ENCODE data around the gene CCNI.

The CCNI gene

DNA sequence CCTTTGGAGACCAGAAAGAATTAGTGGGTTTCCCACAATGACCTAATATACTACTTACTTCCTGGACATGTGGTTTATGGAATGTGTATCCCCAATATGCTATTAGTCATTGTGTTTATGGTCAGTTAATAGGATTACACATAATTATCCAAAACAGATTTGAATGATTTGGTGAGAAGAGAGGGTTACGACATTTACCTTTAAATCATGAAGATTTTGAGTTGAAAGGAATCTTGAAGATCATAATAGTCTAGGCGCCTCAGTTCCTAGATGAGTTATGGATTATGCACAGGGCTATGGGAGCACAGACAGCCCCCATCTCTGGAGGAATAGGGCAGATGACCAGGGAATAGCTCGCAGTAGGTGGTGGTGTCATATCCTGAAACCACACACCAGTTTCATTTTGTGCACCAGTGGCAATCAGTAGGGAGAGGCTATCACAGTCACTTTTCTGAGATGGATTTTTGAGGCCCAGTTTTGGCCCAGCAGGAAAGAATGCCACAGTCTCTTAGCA, 64.9 kb downstream of the CCNI start:
- H3K27ac ChIP-seq = no peak overlapping the region
- TF ChIP-seq, protein P1, sequence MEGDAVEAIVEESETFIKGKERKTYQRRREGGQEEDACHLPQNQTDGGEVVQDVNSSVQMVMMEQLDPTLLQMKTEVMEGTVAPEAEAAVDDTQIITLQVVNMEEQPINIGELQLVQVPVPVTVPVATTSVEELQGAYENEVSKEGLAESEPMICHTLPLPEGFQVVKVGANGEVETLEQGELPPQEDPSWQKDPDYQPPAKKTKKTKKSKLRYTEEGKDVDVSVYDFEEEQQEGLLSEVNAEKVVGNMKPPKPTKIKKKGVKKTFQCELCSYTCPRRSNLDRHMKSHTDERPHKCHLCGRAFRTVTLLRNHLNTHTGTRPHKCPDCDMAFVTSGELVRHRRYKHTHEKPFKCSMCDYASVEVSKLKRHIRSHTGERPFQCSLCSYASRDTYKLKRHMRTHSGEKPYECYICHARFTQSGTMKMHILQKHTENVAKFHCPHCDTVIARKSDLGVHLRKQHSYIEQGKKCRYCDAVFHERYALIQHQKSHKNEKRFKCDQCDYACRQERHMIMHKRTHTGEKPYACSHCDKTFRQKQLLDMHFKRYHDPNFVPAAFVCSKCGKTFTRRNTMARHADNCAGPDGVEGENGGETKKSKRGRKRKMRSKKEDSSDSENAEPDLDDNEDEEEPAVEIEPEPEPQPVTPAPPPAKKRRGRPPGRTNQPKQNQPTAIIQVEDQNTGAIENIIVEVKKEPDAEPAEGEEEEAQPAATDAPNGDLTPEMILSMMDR (conservative IDR thresholded peaks at IDR 0.05) = no peak

DNA sequence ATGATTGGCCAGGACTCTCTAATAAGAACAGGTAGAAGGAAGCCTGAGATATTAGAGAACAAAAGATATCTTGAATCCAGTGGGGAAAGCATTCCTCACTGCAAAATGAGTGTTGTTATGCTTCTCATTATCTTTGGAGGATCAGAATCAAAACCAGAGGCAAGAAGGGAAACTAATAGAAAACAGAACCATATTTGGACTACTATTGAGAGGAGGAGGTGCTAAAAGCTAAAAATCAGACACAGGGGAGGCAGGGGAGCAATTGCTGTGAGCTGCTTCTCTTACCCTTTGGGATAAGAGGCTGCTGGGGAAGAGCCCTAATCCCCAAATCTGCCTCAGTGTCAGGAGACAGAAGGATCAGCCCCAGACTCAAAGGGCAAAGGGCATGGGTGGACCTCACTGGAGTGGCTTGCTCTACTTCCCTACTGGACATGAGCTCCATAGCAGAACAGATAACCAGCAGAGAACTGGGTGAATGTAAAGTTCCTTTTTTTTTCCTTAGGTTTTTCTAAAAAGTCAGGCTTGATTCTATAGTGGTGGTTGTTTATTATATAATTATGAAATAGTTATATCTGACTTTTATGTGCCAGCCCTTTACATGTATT, 66.2 kb downstream of the CCNI start:
- TF ChIP-seq, protein P1 (conservative IDR thresholded peaks at IDR 0.05) = no peak
- H3K27ac ChIP-seq = no peak overlapping the region

DNA sequence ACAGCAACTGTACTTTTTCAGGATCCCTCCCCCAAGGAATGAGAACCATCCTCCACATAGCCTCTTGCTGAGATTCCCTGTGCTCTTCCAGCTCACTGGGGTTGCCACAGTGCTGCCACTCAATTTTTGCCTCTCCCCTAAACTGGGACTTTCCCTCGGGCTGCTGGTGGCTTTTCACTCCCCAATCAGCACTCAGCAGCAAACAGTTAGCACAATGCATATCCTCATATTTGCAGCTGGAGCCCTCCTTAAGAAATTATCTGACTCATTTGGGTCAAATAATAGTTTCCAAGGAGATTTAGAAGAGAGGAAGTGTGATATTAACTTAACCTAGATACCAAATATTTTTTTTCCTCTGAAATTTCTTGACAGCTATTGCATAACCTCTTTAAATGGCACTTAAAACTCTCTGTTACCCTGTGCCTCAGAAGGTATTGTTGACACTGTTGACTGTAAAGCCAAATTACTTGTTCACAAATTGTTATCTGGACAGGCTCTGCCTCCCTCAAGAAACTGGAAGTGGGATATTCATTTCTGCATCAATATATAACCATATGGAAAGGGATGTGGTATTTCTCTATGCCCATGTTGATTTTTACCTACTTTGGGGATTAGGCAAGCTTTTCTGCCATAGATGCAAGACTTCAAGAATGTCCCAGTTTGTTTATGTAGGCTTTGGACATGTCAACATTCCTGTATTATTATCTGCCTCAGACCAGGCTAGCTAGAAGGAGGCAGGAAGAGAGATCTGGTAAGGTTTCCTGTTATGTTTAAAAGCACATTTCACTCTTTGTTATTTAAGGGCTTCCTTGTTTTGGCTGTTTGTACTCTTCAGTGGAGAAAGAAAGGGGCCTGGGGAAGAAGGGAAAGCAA, 68.2 kb downstream of the CCNI start:
- H3K27ac ChIP-seq = peak overlapping the region; percentile 52
- TF ChIP-seq, protein P1 (conservative IDR thresholded peaks at IDR 0.05) = no peak

DNA sequence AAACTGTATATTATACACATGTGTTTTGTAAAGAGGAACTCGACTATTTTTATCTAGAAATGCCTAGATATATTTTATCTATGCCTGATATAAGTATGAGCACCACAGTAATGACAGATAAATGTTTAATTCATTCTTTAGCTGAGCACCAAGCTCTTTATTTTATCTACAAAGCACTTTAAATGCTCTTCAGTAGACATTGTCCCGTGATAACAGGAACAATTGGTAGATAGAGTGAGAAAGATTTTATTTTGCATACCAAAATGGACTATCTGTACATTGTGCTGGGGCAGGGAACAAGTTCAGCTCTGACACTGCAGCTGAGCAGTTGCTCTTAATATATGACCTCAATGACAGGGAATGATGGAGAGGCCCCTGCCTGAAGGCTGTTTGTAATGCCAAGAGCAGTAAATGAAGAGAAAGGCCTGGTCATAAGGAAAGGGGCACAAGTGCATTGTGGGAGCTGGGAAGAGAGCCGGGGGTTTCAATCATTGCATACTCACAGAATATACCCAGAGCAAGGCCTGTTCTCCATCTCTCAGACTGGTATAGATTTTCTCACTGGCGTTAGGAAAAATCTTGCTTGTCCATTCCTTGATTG, 68.9 kb downstream of the CCNI start:
- TF ChIP-seq, protein P1 (conservative IDR thresholded peaks at IDR 0.05) = no peak
- H3K27ac ChIP-seq = peak overlapping the region; percentile 52

DNA sequence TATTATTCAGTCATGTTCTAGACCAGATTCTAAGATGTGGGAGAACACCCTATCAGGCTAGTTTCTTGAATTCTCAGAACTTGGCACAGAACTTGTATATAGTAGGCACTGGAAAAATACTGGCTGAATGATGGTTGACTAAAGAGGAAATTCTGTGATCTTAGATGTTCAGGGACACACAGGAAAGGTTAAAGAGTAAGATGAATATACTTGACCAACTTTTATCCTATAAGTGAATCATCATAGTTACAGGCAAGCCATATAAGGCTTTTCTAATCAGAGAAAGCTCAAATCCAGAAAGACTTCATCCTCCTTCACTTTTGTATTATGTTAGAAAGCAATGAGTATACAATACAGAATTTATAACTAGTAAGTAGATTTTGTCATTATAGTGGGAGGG, 72.4 kb downstream of the CCNI start:
- TF ChIP-seq, protein P1 (conservative IDR thresholded peaks at IDR 0.05) = no peak
- no peak overlapping the region for H3K27ac ChIP-seq

DNA sequence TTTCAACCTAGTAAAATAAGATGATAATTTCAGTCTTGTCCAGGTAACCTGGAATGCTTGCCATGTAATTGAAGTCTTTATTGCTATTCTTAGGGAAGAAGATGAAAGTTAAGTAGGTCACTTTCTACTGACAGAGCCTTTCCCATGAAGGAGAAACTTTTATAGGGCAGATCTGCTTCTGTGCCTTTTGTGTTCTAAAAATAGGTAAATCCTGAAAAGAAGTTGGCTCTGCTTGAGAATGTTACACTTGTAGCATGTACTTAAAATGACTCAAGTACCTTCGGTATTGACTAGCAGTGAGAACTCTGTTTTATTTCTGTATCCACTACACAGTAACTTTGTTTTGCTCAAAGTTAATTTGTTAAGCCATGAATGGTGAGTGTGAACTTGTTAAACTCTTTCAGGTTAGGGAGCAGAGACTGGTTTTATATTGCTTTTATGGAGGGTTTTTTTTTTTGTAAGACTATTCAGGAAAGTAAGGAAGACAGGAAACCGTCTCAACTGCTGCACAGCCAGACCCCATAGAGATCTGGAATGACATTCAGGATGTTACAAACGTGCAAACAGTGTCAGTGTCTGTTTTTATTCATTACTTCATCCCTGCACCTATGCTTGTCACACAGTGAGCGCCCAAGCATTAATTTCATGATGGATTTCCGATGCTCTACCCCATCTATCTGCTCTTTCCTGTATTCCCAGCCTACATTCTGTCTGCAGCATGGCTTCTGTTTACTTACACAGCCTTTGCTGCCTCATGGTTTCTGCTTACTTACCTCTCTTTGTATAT, 73.3 kb downstream of the CCNI start:
- TF ChIP-seq, protein P1 (conservative IDR thresholded peaks at IDR 0.05) = no peak

More for the DNA sequence above, 73.3 kb downstream of the CCNI start:
- H3K27ac ChIP-seq = no peak overlapping the region; the same call in 1 of the 2 replicates
